Measurements from ENCODE around the gene C2CD2.

DNA sequence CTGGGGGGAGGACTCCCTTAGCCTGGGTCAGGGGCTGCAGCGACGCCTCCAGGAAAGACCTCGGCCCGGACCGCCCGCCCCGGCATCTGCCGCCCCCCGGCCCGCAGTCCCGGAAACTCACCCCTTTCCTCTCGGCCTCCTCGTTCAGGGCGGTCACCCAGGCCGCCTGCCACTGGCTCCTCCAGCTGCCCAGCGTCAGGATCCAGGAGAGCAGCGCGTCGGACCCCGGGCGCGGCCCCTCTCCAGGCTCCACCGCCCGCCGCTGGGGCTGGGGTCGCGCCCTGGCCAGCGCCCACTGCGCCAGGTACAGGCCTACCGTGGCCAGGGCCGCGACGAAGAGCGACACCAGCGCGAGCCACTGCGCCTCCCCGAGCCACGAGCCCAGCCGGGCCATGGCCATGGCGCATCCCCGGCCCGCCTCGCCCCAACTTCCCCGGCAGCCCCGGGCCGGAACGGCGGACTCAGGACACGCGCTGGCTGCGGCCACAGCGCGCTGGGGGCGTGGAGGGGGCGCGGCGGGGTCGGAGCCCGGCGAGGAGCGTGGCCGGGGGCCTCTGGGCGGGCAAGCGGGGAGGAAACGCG, 478 bp downstream of the C2CD2 start:
- TF ChIP-seq EP300 (IDR thresholded peaks at IDR 0.05; ENCODE audit: borderline replicate concordance in 1 of 2, control insufficient read depth in 1 of 2, low read depth in 2 of 2, low read length in 2 of 2) (no peak), POLR2AphosphoS2 (IDR thresholded peaks at IDR 0.05; ENCODE audit: low read depth, low read length) (no peak), ZZZ3 (IDR thresholded peaks at IDR 0.05; ENCODE audit: control insufficient read depth, insufficient read length, low read depth) (no peak), EGR1 (IDR thresholded peaks at IDR 0.05; ENCODE audit: borderline replicate concordance in 1 of 2, low read depth in 2 of 2, low read length in 2 of 2) (no peak), CBFB (IDR thresholded peaks at IDR 0.05; ENCODE audit: low read depth) (no peak), POLR2AphosphoS5 (IDR thresholded peaks at IDR 0.05; ENCODE audit: low read length) (no peak), RBBP5 (conservative IDR thresholded peaks at IDR 0.05) (no peak), YY1 (IDR thresholded peaks at IDR 0.05; ENCODE audit: low read depth, low read length) (peak; percentile 12; the same call in 1 of the 2 replicates)
- TF ChIP-seq, protein P1, sequence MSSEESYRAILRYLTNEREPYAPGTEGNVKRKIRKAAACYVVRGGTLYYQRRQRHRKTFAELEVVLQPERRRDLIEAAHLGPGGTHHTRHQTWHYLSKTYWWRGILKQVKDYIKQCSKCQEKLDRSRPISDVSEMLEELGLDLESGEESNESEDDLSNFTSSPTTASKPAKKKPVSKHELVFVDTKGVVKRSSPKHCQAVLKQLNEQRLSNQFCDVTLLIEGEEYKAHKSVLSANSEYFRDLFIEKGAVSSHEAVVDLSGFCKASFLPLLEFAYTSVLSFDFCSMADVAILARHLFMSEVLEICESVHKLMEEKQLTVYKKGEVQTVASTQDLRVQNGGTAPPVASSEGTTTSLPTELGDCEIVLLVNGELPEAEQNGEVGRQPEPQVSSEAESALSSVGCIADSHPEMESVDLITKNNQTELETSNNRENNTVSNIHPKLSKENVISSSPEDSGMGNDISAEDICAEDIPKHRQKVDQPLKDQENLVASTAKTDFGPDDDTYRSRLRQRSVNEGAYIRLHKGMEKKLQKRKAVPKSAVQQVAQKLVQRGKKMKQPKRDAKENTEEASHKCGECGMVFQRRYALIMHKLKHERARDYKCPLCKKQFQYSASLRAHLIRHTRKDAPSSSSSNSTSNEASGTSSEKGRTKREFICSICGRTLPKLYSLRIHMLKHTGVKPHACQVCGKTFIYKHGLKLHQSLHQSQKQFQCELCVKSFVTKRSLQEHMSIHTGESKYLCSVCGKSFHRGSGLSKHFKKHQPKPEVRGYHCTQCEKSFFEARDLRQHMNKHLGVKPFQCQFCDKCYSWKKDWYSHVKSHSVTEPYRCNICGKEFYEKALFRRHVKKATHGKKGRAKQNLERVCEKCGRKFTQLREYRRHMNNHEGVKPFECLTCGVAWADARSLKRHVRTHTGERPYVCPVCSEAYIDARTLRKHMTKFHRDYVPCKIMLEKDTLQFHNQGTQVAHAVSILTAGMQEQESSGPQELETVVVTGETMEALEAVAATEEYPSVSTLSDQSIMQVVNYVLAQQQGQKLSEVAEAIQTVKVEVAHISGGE (CRISPR knock-in tag; IDR thresholded peaks at IDR 0.05) = no peak
- TF ChIP-seq, protein P2, sequence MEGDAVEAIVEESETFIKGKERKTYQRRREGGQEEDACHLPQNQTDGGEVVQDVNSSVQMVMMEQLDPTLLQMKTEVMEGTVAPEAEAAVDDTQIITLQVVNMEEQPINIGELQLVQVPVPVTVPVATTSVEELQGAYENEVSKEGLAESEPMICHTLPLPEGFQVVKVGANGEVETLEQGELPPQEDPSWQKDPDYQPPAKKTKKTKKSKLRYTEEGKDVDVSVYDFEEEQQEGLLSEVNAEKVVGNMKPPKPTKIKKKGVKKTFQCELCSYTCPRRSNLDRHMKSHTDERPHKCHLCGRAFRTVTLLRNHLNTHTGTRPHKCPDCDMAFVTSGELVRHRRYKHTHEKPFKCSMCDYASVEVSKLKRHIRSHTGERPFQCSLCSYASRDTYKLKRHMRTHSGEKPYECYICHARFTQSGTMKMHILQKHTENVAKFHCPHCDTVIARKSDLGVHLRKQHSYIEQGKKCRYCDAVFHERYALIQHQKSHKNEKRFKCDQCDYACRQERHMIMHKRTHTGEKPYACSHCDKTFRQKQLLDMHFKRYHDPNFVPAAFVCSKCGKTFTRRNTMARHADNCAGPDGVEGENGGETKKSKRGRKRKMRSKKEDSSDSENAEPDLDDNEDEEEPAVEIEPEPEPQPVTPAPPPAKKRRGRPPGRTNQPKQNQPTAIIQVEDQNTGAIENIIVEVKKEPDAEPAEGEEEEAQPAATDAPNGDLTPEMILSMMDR (IDR thresholded peaks at IDR 0.05 in 2 of 3, conservative IDR thresholded peaks at IDR 0.05 in 1 of 3; ENCODE audit: control insufficient read depth in 2 of 3, extremely low read depth in 1 of 3, insufficient read depth in 1 of 3, low read depth in 3 of 3, low read length in 3 of 3) = no peak

All from GM12878 (cell line).